OCI-LY7 (cell line): ENCODE measurements around the gene TMEM178B.

Experiments
- CTCF ChIP-seq: fragments of 200-600 bp; sonication (generic); conservative IDR thresholded peaks from 2 replicates; pipeline ENCODE4 v1.5.1; 2014; ENCODE audit warnings: mild to moderate bottlenecking, antibody characterized with exemption, low read length, moderate library complexity, mixed read lengths
- EZH2phosphoT487 ChIP-seq: fragments of 200-600 bp; sonication (generic); IDR thresholded peaks from 2 replicates; pipeline ENCODE4 v1.6.1; 2018; ENCODE audit warnings: low read depth, borderline replicate concordance, mild to moderate bottlenecking, mixed run types, antibody characterized with exemption, low read length, moderate library complexity, mixed read lengths

GRCh38 chr7:141427134-141427533 is 353.3 kb downstream of the TMEM178B start:
- no peak for TF ChIP-seq CTCF
- TF ChIP-seq EZH2phosphoT487: no peak
